NCI-H2081 treated with DMSO at 0.1 percent for 48 hours (cell line): Measurements from ENCODE around the gene C1orf232.

Experiments used
- DNase-seq: peaks from one replicate; lab custom pipeline; 2025; lab: John Stamatoyannopoulos, UW

C1orf232 gene

DNA sequence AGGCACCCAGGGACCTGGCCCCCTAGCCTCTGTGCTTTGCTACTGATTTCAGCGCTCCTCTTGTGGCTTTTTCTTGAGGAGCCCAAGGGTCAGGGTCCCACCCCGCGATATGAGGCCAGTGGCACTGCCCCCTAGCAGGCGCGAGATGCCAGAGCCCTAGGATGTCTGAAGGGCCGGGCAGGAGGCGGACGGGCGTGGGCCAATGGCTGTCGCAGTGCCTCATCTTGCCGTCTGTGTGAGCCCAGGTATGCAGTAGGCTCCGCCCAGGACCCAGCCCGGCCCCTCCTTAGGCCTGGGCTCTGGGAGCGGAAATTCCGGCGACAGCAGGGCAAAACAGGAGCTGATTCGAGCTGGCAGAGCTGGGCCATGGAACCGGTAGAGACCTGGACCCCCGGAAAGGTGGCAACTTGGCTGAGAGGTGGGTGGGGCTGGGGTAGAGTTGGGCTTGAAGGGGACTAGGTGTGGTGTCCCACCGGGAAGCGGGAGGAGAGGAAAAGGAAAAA lies 8.5 kb upstream of the C1orf232 start, which contains the start of gene CNKSR1:
CNKSR1 (plus strand) TSS at position 310 of the 503 bp plus-strand sequence; CDS start at position 367, 57 bp downstream.
- DNase-seq = no peak

DNA sequence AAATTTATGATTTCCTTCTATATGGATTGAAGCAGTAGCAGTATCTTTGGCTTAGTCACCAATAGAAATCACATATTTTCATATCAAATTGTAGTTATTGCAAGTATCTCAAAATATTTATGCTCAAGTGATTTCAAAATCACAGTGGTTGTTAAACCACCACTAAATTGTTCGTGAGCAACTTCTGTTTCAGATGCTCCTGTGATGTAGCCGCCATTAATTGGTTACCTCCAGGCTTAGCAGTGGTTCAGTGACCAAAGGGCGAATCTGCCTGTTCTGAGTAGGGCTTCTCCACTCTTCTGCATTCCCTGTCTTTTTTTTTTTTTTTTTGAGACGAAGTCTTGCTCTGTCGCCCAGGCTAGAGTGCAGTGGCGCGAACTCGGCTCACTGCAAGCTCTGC lies 6.6 kb upstream of the C1orf232 start:
- DNase-seq = no peak

- no peak for DNase-seq
Observed at GRCh38 chr1:26171084-26172072, 2.6 kb upstream of the C1orf232 start, which contains the start of gene ZNF593OS. ZNF593OS (minus strand) TSS chr1:26171832; CDS start chr1:26171661, 171 bp downstream.

DNA sequence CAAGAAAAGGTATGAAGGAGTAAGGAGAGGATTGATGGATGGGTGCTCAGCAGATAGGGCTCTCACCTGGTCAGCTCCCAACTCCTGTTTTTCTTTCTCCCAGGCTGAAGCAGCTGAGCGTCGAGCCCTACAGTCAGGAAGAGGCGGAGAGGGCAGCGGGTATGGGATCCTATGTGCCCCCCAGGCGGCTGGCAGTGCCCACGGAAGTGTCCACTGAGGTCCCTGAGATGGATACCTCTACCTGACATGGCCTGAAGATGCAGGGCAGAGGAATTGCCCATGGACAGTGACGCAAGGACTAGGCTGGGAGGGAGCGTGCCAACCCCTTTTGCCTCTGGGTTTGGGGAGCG lies 1.7 kb upstream of the C1orf232 start:
- no peak for DNase-seq

- DNase-seq = no peak
Observed at GRCh38 chr1:26169669-26170471, 1.1 kb upstream of the C1orf232 start, which contains the start of gene ZNF593. ZNF593 (plus strand) TSS chr1:26169908; CDS start chr1:26169984, 76 bp downstream.

DNA sequence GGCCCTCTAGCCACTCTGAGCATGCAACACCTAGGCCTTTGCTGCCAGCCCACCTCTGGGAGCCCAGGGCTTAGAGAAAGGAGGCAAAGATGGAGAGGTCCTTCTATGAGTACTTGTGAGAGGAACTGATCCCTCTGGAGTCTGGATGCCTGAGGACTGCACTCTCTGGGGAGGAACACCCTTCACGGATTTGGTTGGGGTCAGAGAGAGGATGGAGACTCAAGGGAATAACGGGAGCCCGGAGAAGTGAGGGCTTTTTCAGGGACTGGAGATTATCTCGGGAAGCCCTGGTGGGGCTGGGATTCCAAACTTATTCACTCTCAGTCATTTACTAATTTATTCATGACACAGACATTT lies 413 bp upstream of the C1orf232 start:
- DNase-seq = no peak

- no peak for DNase-seq
Observed at GRCh38 chr1:26166719-26167281, 2.0 kb downstream of the C1orf232 start.

GRCh38 chr1:26164861-26165842 lies 3.6 kb downstream of the C1orf232 start:
- DNase-seq = no peak

GRCh38 chr1:26164036-26164860 lies 4.5 kb downstream of the C1orf232 start:
- DNase-seq = no peak

DNA sequence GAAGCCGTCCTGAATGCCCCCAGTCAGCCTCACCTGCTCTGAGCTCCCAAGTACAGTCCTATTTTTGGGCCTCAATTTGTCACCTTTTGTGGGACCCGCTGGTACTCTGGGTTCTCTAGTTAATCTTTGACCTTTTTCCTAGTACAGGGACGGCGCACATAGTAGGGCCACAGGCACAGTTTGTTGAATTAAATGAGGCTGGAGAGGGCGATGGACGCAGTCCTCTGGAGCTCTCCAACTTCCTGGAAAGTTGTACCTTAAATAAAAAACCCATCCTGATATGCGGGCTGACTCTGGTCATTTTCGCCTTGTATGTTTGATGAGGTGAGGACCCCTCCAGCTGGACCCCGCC lies 5.1 kb downstream of the C1orf232 start:
- DNase-seq = no peak

DNA sequence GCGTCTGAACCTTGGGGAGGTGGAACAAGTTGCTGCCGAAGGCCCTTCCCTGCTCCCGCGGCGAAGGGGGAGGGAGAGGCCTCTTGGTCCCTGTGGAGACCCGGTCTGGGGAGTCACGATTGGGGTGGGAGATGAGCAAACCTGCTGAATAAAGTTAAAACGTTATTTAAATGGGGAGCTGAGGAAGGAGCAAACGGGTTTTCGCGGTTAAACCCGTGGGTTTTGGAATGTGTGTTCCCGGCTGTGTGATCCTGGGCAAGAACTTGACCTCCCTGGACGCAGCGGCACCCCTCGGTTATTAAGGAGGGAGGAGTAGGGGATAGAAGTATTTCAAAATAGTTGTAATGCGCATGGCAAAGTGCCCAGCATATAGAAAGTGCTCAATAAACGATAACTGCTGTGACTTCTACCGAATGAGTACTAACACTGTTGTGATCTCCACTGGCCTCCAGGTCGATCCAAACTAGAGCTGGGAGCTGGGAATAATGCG lies 6.5 kb downstream of the C1orf232 start:
- no peak for DNase-seq

- no peak for DNase-seq
Observed at GRCh38 chr1:26161415-26162219, 7.1 kb downstream of the C1orf232 start.

GRCh38 chr1:26160527-26161414 lies 8.0 kb downstream of the C1orf232 start:
- DNase-seq = no peak

DNA sequence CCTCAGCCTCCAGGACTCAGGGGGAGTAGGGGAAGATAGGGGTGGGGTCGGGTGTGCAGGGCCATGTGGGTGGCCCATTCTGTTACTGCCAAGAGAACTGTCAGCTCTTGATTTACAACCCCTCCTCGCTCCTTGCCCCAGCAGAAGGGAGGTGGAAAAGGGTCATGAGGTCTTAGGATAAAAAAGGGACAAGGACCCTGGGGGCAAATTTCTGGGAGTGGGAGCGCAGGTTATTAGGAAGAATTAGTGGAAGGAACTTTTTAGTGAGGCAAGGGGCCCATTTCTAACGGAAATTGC lies 9.1 kb downstream of the C1orf232 start:
- DNase-seq = no peak

GRCh38 chr1:26158908-26159742 lies 9.6 kb downstream of the C1orf232 start, which contains the start of gene FAM110D:
FAM110D (plus strand) TSS chr1:26159079; CDS start chr1:26161292, 2,213 bp downstream.
- no peak for DNase-seq

- DNase-seq = no peak
Observed at GRCh38 chr1:26158271-26158907, 10.4 kb downstream of the C1orf232 start.
